Fibroblast of pulmonary artery (primary cell): ENCODE measurements around the gene MARCKS.
A peak's percentile ranks its signal among the peaks of the same experiment; 100 is the strongest.

Experiments
- DNase-seq: peaks from one replicate; pipeline ENCODE4 v3.0.0-alpha.2; 2010; ENCODE audit warnings: low read depth
- H3K4me3 ChIP-seq: replicated peaks from 2 replicates; pipeline ENCODE4 v1.5.1; 2011; ENCODE audit warnings: low read depth, mild to moderate bottlenecking, control low read depth, low read length, moderate library complexity
- CTCF ChIP-seq: IDR thresholded peaks from 2 replicates; pipeline ENCODE4 v1.5.1; 2011; ENCODE audit warnings: mild to moderate bottlenecking, control low read depth, low read length, inconsistent platforms; ENCODE audit errors: missing control alignments

Gene MARCKS

GRCh38 chr6:113848280-113848679, 8.9 kb upstream of the MARCKS start:
- no peak for TF ChIP-seq CTCF
- no peak for DNase-seq
- H3K4me3 ChIP-seq = no peak overlapping the region

GRCh38 chr6:113848811-113849210, 8.3 kb upstream of the MARCKS start:
- no peak for TF ChIP-seq CTCF
- DNase-seq = no peak
- no peak overlapping the region for H3K4me3 ChIP-seq

GRCh38 chr6:113853252-113853651, 3.9 kb upstream of the MARCKS start:
- TF ChIP-seq CTCF = no peak
- no peak for DNase-seq
- H3K4me3 ChIP-seq = no peak overlapping the region

GRCh38 chr6:113854531-113855499, 2.3 kb upstream of the MARCKS start:
- TF ChIP-seq CTCF = peak; percentile 17
- peak; percentile 79 for DNase-seq
- H3K4me3 ChIP-seq = peak overlapping the region; percentile 100

GRCh38 chr6:113855500-113856374, 1.4 kb upstream of the MARCKS start:
- no peak for TF ChIP-seq CTCF

GRCh38 chr6:113856375-113856624, 845 bp upstream of the MARCKS start:
- no peak for DNase-seq
- no peak for TF ChIP-seq CTCF
- H3K4me3 ChIP-seq = peak overlapping the region; percentile 100

More at GRCh38 chr6:113855500-113856374, 1.4 kb upstream of the MARCKS start:
- DNase-seq = peak; percentile 64
- peak overlapping the region; percentile 100 for H3K4me3 ChIP-seq
